HepG2 (cell line): ENCODE results near the gene CDC34. TPM values are rescaled to one million over a fixed set of nuclear protein-coding genes. Genes with fewer than 3 reads are reported as not detected.
A peak's percentile ranks its signal among the peaks of the same experiment; 100 is the strongest.

Experiments used
- ATAD3A ChIP-seq: sonication (generic); formaldehyde crosslinking; IDR thresholded peaks from 2 replicates; pipeline ENCODE4 v1.4.0; 2020; ENCODE audit warnings: missing genetic modification reagents
- ATF3 ChIP-seq: sonication (generic); formaldehyde crosslinking; IDR thresholded peaks from 2 replicates; pipeline ENCODE4 v1.4.0; 2020; ENCODE audit warnings: missing genetic modification reagents
- CENPBD1 ChIP-seq: sonication (generic); formaldehyde crosslinking; IDR thresholded peaks from 2 replicates; pipeline ENCODE4 v1.8.0; 2022; ENCODE audit warnings: missing genetic modification reagents, low read depth, mild to moderate bottlenecking, borderline replicate concordance
- CHCHD3 ChIP-seq: sonication (generic); formaldehyde crosslinking; IDR thresholded peaks from 2 replicates; pipeline ENCODE4 v1.8.0; 2022; ENCODE audit warnings: mild to moderate bottlenecking, missing genetic modification reagents, moderate library complexity
- ELF4 ChIP-seq: sonication (generic); formaldehyde crosslinking; IDR thresholded peaks from 2 replicates; pipeline ENCODE4 v1.5.0; 2020; ENCODE audit warnings: missing genetic modification reagents, mild to moderate bottlenecking, moderate library complexity, borderline replicate concordance
- ETV5 ChIP-seq: IDR thresholded peaks from 2 replicates; pipeline ENCODE4 v1.6.1; 2018; ENCODE audit warnings: missing biosample characterization, missing genetic modification reagents, inconsistent platforms, borderline replicate concordance
- FOXK1 ChIP-seq: sonication (generic); formaldehyde crosslinking; IDR thresholded peaks from 2 replicates; pipeline ENCODE4 v1.4.0; 2020; ENCODE audit warnings: low read depth, missing genetic modification reagents, borderline replicate concordance
- FOXK2 ChIP-seq: fragments of 450-650 bp; IDR thresholded peaks from 2 replicates; pipeline ENCODE4 v1.6.1; 2016
- HNRNPK ChIP-seq: fragments of 200-400 bp; formaldehyde crosslinking; IDR thresholded peaks from 2 replicates; pipeline ENCODE4 v1.6.1; 2018; ENCODE audit warnings: low read length, low read depth, moderate library complexity, mild to moderate bottlenecking; ENCODE audit not compliant: poor library complexity, severe bottlenecking
- IRF1 ChIP-seq: sonication (generic); formaldehyde crosslinking; IDR thresholded peaks from 2 replicates; pipeline ENCODE4 v1.4.0; 2020; ENCODE audit warnings: low read depth, mild to moderate bottlenecking, missing genetic modification reagents
- KLF11 ChIP-seq: IDR thresholded peaks from 2 replicates; pipeline ENCODE4 v1.6.1; 2016; ENCODE audit warnings: missing compliant biosample characterization
- REL ChIP-seq: sonication (generic); formaldehyde crosslinking; conservative IDR thresholded peaks from 2 replicates; pipeline ENCODE4 v1.8.0; 2022; ENCODE audit warnings: mild to moderate bottlenecking, missing genetic modification reagents, moderate library complexity
- THAP11 ChIP-seq: IDR thresholded peaks from 2 replicates; pipeline ENCODE4 v1.6.1; 2016; ENCODE audit warnings: missing biosample characterization, missing genetic modification reagents
- ZNF337 ChIP-seq: sonication (generic); formaldehyde crosslinking; IDR thresholded peaks from 2 replicates; pipeline ENCODE4 v1.5.1; 2020; ENCODE audit warnings: missing genetic modification reagents, low read depth, mild to moderate bottlenecking, borderline replicate concordance
- ZNF407 ChIP-seq: sonication (generic); formaldehyde crosslinking; IDR thresholded peaks from one replicate; pipeline ENCODE4 v1.5.1; 2020; ENCODE audit warnings: mild to moderate bottlenecking, missing genetic modification reagents; ENCODE audit errors: not compliant biosample characterization
- polyA plus RNA-seq, 8 experiments: library from polyadenylated mRNA; depleted of rRNA in 3 of 8; stranded (reverse) in 7 of 8; unstranded in 1 of 8; fragments of >200 nt; fragmentation: Illumina TruSeq in 4 of 8; extraction: Trizol in 4 of 8; gene quantifications; 2 replicates each; pipeline versions ENCODE4 v1.2.1 to v1.2.3, GENCODE V29; 2011 to 2016; ENCODE audit warnings: low read depth in 4 of 8, missing spikeins in 1 of 8, mixed read lengths in 1 of 8; ENCODE audit not compliant: insufficient read depth in 1 of 8
- total RNA-seq, 5 experiments: library from RNA; depleted of rRNA; stranded (reverse); fragments of >200 nt; fragmentation: Illumina TruSeq; extraction: Trizol; gene quantifications; 2 replicates each; pipeline ENCODE4 v1.2.3, GENCODE V29; 2016; ENCODE audit warnings: low read depth in 1 of 5

The CDC34 gene
- total and polyA plus RNA-seq, 2 of the 13 experiments (the other 11 are each of a cell fraction or from before 2014, with no cell fraction given): 138 to 150 TPM

- TF ChIP-seq ZNF337 (CRISPR knock-in tag): no peak
- TF ChIP-seq FOXK2: peak; percentile 69
- no peak for TF ChIP-seq ZNF407 (CRISPR knock-in tag)
- no peak for TF ChIP-seq IRF1
- TF ChIP-seq ETV5: peak; percentile 77
- TF ChIP-seq FOXK1 (CRISPR knock-in tag): no peak; the same call in 1 of the 2 replicates
- no peak for TF ChIP-seq CHCHD3 (CRISPR knock-in tag)
- no peak for TF ChIP-seq ATF3
- no peak; the same call in 1 of the 2 replicates for TF ChIP-seq CENPBD1 (CRISPR knock-in tag)
- peak; percentile 97 for TF ChIP-seq THAP11 (CRISPR knock-in tag)
- no peak for TF ChIP-seq ATAD3A (CRISPR knock-in tag)
- TF ChIP-seq REL (CRISPR knock-in tag): no peak
- TF ChIP-seq HNRNPK: no peak
- peak; percentile 36; the same call in 1 of the 2 replicates for TF ChIP-seq ELF4 (CRISPR knock-in tag)
- TF ChIP-seq KLF11 (CRISPR knock-in tag): no peak
These were observed 24.0 kb upstream of the CDC34 start, which contains the start of gene TPGS1 (continued) for GRCh38 chr19:507286-508203.
